GM21786 (cell line): ENCODE results near the gene MOB2.

ENCODE experiments used
- ATAC-seq: cut with Tn5 transposase; IDR thresholded peaks from one replicate; pipeline ENCODE4 v1.9.1; 2021; ENCODE audit not compliant: unreplicated experiment

Gene MOB2

DNA sequence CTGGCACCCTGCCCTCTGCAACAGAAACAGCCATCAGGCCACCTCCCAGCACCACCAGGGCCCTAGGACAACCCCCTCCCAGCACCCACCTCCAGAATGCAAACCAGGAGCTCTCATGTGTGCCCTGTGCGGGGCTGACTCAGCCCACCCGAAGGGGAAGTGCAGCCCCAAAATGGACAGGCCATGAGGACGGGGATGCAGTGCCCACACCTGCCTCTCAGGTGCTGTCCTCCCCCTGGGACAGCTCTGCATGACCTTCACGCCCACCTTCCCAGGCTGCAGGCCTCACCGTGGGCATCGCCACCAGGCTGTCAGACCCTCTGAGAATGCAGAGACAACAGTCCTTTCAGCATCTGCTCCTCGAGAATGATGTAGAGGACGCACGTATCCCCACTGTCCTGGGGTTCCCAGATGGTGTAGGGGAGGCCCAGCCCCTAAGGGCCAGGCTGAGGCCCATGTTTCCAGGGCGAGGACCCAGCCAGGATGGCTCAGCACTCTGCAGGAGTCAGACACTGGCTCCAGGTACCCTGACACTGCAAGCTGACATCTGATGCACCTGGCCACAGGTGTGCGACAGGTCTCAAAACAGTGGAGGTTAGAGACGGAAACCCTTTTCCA is 13.5 kb downstream of the MOB2 start:
- no peak for ATAC-seq

DNA sequence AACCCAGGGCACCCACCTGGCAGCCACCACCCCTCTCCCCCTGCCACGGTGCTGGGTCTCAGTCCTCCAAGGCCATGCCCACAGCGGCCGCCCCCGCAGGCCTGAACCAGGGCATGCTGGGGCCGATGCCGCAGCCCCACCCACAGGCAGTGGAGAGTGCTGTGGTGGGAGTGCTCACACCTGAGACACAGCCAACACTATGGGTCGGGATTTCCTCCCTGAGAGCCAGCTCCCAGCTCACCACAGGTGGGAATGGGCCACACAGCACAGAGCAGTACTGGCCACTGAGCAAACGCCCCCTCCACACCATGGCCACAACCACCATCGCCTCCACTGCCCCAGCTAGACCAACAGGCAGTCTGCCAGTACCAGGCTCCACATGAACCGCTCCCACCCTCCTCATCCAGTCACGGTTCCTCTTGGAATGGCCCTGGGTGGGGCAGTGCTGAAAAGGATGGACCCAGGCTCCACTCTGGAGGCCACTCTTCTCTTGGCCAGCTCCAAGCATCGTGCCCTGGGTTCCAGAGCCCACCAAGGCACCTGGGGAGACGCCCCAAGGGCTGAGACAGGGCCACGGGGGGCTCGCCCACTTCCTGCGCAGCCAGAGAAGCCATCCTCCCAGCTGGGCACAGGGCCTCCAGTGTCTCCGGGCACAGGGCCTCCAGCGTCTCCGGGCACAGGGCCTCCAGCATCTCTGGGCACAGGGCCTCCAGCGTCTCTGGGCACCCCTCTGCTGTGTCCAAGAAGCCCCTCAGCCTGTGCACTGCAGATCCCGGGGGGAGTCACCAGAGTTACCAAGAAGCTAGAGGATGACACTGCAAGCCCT is 14.2 kb downstream of the MOB2 start:
- no peak for ATAC-seq

DNA sequence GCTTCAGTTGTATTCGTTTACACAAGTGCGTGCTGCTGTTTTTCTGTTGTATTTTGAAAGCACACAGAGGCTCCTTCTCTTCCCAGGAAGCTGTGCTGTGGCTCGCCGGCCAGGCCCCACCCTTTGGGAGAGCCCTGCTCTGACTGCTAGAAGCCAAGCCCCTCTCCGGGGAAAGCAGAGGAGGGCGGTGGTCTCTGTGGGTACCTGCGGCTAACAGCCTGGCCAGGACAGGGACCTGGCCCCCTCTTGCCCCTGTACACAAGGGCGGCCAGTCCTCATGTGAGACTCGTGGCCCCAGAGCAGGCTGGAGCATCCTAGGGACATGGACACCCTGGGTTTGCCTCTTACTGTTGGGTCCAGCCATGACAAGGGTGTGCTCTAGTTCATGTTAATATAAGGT is 14.8 kb downstream of the MOB2 start:
- ATAC-seq = no peak

DNA sequence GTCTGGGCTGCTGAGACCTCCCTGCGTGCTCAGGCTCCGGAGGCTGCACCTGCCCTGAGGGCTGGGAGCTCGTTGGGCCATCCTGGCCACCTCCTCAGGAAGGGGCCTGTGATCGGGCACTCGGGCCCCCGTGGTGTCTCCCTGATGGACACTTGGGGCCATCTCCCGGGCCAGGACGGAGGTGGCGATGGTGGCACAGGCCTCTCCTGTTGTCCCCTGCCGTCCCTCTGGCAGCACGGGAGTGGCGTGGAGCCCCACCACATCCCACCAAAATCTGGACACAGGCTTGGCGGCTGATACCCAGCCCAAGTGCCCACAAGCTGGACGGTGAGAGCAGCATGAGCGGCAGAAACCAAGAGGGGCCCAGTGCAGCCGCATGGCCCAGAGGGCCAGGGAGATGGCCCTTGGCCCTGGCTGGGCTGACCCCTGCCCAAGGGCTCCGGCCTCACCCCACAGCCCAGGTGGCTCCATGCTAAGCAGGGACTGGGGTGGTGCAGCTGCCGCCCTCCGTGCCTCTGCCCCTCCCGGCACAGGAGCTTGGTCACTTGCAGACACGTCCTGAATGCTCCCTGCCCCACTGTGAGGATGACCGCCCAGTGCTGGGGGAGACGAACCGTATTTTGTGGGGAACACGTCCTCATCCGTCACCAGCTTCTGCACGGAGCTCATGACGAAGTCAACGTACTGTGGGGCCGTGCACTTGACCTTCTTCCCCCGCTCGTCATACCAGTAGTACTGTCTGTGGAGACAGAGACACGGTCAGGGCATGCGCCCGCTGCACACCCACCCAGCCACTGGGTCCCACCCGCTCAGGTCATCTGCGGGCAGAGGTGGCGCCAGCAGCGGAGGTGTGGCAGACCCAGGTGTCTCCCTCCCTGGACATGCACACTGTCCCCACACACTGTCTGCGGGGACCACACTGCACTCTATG is 15.6 kb downstream of the MOB2 start:
- no peak for ATAC-seq

DNA sequence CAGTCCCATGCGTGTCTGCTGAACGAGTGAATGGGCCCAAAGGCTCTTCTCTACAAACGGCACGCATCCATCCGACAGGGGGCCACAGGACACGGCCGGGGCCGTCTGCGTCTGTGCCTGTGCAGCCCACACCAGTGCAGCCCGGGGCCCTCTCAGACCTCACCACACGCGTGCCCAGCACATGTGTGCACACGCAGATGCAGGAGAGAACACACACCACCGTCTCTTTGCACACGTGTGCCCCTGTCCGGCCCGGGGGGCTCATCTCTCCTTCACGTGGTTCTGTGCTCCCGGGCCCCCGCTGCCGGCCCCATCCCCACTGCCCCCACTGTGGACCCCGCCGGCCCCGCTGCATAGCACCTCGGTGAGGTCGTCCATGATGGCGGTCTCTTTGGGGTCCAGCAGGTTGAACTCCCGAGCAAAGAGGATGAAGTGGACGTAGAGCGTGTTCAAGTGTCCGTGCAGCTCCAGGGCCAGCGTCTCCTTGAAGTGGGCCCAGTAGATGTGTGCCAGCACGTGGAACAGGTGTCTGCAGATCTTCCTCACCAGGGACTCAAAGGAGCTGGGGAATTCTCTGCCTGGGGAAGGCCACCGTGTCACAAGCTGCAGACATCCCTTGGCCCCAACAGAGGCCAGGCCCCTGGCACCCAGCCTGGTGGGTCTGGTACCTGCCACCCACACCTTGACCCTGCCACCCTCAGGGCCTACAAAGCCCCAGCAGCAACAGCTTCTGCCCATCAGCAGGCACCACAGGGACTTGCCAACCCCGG is 16.5 kb downstream of the MOB2 start:
- ATAC-seq = no peak

DNA sequence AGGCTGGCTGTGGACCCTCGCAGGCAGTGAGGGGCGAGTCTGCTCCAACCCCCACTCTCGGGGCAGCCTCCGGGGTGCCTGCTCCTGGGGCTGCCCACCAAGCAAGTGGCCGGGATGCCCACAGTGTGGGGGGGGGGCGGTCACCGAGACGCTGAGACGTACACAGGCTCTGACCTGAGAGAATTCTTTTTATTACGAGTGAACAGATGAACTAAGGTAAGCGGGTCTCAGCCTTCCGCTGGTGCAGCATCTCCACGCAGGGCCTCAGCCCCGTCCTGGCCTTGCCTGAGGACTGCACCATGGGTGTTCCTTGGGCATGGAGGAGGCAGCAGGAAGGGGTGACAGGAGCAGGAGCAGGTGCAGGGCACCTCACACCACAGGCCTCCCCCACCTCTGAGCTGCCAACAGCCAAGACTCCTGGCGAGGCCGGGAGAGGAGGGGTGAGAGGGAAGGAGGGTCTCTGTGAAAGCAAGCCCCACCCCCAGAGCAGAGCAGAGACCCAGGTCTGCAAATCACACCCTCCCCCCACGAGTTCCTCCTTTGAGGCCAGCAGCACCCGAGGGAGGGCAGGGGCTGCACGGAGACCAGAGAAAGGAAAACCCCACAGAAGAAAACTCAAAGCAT is 17.2 kb downstream of the MOB2 start:
- no peak for ATAC-seq

DNA sequence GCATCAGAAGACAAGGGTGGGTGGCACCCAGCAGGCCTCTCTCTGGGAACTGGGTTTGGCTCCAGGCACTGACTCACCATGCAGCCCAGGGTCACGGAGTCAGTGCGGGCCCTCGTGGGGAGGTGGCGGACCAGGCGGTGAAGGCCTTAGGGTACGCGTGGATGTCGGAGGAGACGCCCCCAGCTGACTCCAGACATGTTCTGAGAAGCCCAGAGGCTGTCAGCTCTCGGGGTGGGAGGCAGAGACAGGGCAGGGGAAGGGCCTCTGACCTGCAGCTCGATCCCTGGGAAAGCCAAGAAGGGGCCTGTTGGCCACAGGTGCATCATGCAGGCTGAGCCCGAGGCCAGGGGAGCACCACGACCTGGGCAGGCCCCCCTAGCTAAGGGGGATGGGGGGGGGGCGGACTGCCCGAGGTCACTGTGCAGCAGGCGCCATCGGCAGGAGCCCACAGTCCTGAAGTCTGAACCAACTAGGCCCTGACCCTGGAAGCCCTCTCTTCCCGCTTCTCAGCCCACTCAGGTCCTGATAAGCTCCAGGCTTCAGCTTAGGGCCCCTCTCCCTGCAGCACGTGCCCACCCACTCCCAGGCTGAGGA is 18.0 kb downstream of the MOB2 start:
- ATAC-seq = no peak

DNA sequence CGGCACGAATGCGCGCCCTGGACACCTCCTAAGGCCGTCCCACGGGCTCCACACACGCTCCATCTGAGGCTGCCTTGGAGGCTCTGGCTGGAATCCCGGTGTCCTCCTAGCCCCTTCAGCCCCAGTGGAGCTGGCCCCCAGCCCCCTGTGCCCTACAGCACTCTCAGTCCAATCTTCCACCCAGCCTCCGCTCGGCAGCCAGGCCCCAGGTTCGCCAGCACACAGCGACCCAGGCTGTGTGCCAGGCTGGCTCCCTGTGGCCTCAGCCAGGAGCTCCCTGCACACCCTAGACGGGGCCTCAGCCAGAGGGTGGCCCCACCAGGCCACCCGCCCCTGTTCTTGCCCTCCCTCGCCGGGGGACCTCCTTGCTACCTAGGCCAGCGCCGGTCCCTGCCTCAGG is 18.6 kb downstream of the MOB2 start:
- no peak for ATAC-seq

DNA sequence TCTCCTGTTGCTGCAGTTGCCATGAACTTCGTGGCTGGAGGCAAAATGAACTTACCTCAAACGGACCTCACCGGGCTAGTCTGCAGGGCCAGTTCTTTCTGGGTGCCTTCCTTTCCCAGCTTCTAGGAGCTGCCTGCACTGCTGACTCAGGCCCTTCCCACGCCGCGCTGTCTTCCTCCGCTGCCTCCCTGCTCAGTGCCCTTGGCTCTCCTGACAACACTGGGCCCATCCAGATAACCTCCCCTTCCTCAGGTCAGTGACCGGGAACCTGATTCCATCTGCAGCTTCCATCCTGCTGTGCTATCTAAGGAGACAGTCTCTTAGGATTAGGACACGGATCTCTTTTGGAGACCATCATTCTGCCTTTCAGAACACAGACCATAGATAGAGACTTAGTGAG is 19.3 kb downstream of the MOB2 start:
- no peak for ATAC-seq

DNA sequence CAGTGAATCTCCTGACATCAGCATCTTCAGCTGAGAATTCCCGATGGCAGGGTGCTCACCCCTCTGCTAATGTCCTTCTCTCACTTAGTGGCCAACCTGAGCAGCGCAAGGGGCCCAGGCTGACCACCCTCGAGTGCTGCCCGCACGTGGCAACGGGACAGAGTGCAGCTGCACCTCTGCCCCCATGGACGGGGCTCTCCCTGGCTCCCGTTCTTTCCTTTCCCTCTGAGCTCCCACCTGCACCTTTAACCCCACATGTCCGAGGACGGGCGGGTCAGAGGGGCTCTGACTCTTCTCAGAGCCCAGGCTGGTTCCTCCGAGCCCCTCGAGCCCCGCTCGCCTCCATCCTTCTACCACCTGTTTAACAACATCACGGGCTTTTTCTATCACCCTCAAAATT is 19.8 kb downstream of the MOB2 start:
- no peak for ATAC-seq

DNA sequence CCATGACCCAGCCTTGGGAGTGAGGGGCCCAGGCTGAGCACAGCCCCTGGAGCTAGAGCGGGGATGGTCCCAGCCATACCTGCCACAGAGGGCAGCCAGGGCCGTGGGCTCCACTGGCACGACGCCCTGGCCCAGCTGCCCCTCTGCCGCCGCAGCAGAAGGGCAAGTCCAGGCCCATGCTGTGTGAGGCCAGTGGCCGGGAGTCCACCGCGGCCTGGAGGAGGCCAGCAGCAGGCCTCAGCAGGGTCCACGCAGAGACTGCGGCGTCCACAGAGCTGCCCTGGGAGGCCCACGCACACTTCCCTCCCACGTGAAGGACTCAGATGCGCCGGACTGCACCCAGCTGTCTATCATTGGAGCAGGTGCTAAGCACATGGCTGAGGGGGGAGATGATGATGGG is 23.5 kb downstream of the MOB2 start:
- no peak for ATAC-seq

DNA sequence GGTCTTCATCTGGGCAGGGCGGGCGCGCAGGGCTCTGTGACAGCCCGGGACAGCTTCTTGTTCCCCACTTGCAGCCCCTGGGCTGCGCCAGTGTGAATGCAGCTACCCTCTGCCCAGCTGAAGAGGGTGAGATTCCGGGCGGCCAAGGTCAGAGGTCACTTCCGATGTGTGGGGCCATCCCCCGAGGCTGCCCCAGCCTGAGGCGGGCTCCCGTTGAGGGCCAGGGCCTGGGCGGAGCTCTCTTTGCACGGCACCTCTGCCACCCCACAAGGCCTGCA is 23.9 kb downstream of the MOB2 start:
- ATAC-seq = no peak

DNA sequence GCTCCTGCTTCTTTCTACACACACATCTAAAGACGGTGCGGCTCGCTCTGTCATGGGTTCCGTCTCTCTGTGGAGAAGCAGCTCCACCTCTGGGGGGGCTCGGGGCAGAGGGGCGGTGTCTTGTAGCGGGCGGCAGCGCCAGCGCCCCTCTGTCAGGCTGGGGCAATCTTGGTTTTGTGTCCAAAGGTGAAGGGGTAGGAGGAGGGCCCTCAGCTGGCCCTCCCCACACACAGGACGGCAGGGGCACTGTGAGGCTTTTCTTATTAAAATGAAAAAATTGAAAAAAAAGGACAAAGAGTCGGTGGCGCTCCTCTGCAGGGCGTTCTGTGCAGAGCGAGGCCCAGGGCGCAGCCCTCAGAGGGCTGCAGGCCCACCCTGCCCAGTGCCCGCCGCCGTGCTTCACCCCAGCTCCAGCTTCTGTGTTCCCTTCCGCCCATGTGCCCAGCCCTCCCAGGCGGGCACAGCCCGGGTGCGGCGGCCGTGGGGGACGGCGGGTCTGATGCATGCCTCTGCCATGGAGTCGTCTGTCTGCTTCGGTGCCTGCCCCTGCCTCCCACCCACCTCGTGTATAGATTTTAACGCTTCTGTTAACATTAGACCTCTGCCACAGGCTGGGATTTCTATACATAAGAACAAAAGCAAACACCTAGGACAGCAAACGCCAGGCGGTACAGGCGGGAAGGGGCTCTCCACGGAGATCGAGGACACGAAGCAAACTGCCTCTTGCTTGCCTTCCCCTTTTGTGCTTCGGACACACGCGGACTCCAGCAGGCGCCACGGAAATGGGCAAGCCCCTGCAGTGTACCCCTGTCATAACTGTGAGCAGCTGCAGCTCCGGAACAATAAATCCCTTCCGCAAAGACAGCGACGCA is 24.5 kb downstream of the MOB2 start:
- no peak for ATAC-seq

DNA sequence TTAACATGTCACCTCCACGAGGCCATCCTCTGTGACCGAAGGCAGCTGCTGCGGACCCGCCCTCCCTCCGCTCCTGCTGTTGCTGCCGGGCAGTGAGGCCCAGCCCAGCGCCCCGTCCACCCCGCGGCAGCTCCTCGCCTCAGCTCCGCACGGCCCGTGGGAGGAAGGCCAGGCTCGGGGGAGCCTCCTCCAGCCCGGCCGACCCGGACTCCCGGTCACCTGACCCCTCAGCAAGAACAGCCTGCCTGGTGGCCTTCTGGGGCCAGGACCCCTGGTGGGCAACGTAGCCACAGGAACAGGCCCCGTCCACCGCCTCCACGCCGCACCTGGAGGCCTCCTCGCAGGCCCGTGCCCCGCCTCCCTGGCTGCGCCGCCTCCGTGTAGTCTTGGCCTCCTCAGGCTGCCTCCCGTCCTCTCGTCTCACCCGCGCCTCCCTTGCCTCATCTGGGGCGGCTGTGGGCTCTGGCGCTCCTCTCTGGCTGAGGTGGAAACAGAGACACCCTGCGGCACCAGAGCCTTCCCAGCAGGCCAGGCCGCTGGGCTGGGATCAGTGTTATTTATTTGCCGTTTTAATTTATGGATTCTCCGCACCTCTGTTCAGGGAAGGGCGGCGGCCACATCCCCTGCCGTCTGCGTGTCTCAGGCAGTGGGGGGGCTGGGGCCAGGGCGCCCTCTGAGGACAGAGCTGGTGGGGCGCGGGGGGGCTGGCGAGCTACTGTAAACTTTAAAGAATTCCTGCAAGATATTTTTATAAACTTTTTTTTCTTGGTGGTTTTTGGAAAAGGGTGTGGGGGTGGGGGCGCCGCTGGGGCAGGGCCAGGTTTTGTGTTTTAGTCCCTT is 25.4 kb downstream of the MOB2 start:
- no peak for ATAC-seq

DNA sequence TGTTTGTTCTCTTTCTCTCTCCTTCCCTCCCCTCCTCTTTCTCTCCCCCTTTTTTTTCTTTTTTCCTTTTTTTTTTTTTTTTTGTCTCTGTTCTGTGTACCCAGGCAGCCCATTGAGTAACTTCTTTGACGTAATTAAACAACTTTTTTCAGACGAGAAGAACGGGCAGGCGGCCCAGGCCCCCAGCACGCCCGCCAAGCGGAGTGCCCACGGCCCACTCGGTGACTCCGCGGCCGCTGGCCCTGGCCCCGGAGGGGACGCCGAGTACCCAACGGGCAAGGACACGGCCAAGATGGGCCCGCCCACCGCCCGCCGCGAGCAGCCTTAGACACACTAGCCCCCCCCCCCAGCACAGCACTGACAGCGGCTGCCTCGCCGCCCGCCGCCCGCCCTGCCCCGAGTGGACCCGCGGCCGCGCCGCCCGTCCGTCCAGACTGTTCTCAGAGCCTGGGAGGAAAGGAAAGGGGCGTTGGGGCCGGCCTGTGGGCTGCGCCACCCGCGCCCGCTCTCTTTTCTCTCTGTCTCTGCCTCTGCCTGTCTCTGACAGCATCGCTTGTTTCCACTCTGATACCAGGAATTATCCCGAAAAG is 26.1 kb downstream of the MOB2 start:
- ATAC-seq = no peak

DNA sequence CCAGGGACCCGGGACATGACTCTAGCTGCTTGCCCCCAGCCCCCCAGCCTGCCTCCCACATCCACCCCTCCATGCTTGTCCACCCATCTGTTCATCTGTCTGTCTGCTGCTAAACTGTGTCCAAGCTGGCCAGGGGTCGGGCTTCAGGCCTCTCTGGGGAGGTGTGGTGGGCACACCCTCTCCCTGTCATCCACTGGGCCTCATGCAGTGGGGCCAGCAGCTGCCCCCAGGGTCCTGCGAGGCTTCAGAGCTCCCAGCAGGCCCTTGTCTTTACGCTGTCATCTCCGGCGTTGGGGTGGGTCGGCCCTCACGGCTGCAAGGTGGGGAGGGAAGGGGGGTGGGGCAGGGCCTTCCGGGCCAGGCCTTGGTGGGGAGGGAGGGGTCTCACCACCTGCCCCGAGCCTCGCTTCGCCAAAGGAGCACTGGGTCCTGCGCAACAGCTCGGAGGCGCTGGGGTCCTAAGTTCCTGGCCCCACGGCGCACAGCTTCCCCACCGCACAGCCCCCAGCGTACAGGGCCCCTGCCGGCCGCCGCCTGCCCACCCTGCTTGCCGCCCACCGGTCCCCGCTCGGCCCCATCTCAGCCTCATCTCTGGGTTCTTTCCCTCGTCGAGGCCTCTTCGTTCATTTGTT is 26.7 kb downstream of the MOB2 start:
- no peak for ATAC-seq

DNA sequence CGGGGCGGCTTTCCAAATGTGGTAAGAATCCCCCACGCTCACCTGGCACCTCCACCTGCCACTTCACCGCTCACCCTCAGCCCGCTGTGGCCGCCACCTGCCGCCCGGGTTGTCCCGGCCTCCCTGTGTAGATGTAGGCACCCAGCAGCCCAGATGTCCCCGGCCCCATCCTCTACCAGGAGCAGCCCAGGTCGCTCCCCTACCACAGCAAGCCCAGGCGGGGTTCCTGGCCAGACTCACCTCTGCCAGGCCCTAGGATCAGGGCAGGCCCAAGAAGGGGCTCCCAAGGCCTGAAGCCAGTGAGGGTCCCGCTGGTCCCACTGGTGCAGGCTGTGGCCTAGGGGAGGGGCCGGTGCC is 27.4 kb downstream of the MOB2 start:
- no peak for ATAC-seq
